Activated effector memory CD4-positive, alpha-beta T cell treated with anti-CD3 and anti-CD28 coated beads, Interleukin-2, amount 50 U/mL, for 16 hours (primary cell): Measurements from ENCODE around the gene DAGLA.
A peak's percentile ranks its signal among the peaks of the same experiment; 100 is the strongest.
"Not testable (repeated sequence)": the region's sequence is repeated elsewhere in the genome, so short reads cannot be mapped to it uniquely, and the experiment has no call there.

ENCODE experiments used
- DNase-seq: peaks from one replicate; pipeline ENCODE4 v3.0.0-alpha.2; 2020

DAGLA gene

DNA sequence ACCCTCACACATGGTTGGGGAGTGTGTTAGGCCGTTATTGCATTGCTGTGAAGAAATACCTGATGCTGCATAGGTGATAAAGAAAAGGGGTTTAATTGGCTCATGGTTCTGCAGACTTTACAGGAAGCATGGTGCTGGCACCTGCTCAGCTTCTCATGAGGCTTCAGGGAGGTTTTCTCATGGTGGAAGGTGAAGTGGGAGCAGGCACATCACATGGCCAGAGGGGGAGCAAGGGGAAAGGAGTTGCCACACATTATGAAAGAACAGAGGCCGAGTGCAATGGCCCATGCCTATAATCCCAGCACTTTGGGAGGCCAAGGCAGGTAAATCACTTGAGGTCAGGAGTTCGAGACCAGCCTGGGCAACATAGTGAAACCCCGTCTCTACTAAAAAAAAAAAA is 19.2 kb upstream of the DAGLA start:
- not testable (repeated sequence) for DNase-seq

DNA sequence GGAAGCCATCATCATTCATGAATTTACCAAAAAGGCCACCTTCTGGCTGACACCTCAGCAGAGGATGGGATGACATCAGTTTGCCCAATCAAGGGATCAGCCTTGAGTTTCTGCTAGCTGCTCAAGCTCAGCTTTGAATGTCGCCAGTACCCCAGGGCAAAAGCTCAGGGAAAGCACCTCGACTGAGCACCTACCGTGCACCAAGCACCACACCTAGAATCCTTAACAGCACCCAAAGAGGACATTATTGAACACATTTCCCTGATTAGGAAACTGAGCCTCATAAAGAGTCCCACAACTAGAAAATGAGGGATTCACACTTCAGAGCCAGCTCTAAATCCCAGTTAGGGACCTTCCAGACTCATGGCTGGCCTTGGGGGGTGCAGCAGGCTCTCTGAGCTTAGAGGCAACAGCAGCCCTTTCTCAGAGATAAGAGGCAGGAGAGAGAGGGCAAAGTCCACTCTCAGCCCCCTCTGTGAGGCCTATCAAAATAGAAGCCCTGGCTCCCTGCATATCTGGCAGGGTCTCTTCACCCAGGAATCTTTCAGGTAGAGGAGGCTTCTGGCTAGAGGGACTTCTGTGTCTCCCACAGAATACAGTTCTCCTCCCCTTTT is 13.4 kb upstream of the DAGLA start:
- no peak for DNase-seq

DNA sequence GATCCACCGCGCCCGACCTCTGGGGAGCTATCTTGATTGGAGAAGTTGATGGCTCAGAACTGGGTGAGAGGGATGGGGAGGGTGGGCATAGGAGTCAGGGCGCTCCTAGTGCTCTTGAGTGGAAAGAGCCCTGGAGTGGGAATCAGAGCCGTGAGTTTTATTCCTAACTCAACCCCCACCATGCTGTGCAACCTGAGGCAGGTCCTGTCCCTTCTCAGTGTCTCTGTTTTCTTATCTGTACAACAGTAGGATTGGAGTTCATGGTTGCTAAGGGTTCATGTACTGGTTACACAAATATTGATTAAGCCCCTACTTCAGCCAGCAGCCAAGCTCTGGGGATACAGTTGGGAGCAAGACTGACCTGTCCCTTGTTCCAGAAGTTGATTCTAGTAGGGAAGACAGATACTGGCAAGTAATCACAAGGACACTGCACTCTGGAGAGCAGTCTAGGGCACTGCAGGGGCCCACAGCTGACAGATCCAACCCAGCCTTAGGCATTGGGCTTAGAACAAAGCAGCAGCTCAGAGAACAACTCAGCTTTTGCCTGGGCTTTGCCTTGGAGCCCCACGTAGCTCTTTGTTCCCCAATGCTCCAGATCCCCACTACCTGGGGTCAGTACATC is 12.4 kb upstream of the DAGLA start:
- DNase-seq = no peak

DNA sequence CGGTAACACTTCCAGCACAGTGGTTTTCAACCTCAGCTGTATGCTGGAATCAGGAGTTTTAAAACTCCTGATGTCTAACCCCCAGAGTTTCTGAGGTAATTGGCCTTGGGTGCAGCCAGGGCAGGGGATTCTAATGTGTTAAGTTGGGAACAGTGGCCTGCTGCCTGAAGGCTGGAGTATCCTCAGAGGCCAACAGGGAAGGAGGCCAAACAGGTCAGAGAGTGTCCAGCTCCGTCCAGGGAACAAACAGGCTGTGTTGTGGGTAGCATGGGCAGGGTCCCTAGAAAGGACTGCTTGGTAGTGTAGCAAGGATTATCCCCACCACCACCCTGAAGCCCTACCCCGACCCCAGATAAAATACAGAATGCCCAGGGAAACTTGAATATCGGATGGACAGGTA is 10.8 kb upstream of the DAGLA start:
- no peak for DNase-seq

DNA sequence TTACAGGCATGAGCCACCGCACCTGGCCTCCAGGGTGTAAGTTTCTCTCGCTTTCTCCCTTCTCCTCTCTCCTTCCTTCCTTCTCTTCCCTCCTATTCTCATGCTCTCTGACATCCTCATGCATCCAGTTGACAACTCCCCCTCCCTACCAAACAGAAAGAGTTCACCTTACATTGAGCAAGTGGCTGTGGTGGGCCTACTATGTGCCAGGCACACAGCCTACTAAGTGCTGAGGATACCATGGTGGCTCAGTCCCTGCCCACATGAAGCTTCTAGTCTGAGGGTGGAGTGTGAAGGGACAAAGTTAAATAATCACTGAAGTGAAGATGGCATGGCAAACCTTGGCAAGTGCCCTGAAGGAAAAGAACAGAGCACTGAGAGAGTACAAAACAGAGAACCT is 9.6 kb upstream of the DAGLA start:
- DNase-seq = no peak

DNA sequence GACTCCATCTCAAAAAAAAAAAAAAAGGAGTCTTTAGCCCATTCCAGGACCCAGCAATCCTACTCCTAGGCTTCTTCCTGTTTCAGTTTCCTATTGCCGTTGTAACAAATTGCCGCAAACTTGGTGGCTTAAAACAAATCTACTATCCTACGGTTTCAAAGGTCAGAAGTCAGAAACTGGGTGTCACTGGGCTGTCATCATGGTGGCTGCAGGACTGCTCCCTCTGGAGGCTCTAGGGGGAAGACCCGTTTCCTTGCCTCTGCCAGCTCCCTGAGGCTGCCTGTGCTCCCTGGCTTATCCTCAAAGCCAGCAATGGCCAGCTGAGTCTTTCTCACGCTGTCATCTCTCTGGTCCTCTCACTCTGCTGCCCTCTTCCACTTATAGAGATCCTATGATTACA is 8.7 kb upstream of the DAGLA start:
- DNase-seq = no peak

DNA sequence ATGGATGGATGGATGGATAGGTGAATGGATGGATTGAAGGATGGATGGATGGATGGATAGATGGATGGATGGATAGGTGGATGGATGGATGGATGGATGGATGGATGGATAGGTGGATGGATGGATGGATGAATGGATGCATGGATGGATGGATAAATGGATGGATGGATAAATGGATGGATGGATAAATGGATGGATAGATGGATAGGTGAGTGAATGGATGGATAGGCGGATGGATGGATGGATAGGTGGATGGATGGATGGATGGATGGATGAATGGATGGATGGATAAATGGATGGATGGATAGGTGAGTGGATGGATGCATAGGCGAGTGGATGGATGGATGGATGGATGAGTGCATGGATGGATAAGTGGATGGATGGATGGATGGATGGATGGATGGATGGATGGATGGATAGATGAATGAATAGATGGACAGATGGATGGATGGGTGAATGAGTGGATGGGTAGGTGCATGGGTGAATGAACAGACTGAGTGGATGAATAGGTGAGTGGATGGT is 6.2 kb upstream of the DAGLA start:
- not testable (repeated sequence) for DNase-seq

DNA sequence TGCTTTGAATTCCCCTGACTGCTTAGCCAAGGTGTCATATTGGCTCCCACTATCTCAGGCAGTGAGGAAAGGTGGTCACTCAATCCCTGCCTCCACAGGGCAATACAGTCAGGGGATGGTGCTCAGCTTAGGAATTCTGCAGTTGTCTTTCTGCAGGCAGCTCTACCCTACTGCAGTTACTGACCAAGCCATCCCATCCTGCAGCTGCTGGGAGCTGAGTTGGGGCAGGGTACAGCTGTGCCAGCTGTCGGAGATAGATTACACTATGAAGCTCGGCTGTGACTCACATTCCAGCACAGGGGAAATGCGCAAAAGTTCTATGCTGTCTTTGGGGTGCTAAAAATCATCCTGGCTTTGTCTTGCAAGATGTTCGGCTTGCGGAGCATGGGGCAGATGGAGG is 4.4 kb upstream of the DAGLA start:
- no peak for DNase-seq

DNA sequence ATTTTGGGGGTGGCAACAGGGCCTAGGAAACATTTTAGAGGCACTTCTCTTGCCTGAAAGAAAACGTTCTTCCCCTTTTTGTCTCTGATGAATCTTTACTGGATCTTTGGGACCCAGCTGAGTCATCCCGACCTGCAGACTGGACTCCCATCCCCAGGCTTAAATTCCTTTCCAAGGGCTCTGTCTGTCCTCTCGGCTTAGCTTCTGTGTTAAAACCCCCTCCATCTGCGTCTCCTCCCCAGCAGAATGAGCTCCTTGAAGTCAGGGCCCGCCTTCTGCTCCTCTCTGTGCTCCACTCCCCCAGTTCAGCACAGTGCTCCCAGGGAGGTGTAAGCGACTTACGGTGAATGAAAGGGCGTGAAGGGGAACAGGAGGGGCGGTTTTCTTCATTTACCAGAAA is 895 bp upstream of the DAGLA start:
- no peak for DNase-seq

DNA sequence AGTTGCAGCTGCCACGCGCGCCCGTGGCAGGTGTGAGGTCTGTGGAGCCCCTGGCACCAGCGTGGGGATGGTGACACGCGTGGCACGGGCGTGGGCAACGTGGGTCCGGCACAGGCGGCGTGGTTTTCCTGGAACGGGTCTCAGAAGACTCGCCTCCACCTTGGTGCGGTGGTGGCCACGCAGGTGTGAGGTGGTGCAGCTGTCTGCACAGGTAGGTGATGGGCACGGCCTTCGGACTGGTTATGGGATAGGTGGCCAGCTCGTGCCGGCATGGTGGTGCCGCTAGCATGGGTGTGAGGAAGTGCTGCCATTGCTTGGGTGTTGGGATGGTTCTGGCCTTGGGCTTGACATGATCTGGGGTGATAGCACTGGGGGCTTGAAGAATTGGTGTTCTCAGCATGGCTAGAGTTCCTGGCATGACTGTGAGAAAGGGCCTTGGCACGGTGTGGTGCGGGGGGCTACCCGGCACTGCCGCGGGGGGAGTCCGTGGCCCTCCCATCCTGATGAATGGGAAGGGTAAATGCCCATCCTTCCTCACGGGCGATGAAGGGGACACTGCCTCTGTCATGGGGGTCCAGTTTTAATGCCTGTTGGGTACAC is 531 bp downstream of the DAGLA start:
- no peak for DNase-seq

DNA sequence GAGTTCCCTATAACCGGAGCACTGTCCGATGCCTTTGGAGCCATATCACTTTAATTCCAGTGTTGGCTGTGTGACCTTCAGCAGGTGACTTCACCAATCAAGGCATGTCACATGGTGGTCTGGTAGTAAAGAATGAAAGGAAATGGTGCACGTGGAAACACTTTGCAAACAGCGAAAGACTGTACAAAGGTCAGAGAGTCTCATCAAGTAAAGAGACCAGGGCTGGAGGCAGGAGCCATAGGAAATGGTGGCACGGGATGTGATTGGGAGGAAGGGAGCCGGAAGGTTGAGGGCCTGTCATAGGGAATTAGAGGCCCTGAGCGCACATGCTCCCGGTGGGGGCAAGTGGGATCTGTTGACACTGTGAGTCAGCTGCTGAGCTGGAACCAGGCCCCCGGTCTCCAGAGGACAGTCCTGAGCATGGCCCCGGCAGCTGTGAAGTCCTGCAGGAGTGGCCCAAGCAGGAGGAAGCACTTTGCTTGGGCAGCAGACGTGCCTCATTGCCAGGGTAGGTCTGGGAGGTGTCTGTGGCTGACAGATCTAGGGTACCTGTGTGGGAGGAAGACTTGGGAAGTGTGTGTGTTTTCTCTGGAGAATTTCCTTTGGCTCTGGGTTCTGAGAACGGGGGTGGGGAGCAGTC is 2.0 kb downstream of the DAGLA start:
- DNase-seq = no peak

DNA sequence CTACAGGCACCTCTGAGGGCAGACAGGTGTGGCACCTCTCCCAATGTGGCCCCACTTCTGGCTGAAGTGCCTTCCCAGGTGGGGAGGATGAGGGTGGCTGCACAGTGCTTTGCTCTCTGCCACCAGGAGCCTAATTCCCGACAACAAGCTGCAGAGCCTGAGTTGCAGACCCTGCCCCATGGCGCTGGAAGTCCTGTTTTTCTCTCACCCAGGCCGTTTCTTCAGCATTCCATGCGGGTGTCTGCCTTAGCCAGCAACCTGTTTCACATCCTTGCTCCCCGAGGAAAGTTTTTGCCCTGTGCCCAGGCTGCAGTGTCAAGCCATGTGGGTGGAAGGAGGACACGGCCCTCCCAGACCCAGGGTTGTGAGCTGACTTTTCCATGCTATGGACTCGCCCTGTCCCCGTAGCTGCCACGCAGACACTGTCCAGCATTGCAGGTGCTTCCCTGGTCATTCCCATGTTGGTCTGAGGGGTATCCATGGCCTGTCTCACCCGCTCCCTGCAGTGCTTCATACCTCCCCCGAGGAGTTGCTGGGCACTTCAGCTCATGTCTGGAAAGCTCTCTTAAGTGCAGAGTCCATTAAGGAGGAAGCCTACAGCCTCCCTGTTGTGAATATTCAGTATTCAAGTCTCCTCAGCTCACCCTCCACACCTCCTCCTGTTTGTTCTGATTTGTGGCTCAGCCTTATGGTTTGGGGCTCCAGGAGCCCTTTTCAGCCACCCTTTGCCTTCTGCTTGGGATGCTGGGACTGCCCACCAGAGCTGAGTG is 2.9 kb downstream of the DAGLA start:
- DNase-seq = no peak

DNA sequence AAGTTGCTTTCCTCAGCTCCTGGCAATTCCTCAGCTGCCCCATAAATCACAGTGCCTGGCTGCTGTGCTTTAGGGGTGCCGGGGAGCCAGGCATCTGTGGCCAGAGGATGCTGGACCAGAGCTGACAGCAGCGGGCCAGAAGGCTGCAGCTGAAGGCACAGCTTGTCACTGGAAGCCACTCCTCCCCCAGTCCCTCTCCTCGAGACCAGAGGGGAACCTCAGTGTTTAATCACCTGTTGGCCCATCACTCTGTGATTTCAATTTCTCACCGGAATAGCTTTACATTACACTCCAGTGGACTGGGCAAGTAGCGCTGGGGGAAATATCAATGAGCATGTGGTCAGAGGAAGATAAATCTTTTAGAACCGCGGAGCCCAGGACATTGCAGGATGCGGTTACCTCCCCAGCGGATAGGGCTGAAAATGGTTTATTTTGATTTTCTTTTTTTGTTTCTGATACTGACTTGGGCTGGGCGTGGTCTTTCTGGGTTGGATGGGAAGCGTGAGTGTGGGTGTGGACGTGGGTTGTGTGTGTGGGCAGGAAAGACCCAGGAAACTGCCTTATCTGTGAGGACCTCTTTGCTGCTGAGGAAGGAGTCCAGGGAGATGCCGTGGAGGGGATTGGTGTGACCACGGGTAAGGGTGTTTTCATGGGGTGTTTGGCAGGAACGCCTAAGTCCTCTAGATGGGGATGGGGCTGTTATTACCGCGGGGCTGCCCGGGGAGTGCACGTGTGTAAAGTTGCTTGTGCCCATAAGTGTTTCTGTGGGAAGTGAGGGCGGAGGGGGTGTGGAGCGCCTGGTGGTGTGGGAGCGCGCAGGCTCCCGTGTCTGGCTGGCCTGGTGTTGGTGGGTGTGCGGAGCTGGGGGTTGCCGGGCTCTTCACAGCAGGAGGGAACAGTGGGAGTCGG is 4.0 kb downstream of the DAGLA start:
- peak; percentile 76 for DNase-seq

DNA sequence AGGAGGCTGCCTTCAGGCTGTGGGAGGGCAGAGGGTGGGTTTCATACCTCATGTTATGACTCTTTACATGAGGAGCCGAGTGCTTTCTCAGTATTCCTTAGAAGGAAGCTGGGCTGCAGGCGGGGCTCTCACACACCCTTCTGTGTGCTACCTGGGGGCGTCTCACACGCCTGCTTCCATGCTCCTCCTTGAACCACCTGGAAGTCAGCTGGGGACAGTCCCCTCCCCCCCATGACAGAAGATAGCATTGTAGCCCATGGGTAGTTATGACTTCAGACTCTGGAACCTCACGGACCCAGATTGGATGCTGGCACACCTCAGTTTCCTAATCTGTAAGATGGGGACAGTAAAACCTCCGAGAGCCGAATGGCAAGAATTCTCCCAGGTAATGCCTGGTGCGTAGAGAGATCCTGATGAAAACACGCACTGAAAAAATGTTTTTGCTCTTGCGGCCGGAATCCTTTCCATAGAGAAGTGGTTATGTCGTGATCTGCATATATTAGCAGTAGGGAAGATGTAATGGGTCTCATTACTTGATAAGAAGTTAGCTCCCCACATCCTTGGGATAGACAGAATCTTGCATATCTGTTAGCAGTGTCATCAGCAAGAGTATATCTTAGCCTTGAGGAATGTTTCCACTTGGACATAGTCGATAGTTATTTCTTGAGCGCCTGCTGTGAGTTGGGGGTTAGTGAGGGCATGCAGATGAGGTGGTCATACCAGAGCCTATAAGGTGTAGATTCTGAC is 4.9 kb downstream of the DAGLA start:
- DNase-seq = no peak

DNA sequence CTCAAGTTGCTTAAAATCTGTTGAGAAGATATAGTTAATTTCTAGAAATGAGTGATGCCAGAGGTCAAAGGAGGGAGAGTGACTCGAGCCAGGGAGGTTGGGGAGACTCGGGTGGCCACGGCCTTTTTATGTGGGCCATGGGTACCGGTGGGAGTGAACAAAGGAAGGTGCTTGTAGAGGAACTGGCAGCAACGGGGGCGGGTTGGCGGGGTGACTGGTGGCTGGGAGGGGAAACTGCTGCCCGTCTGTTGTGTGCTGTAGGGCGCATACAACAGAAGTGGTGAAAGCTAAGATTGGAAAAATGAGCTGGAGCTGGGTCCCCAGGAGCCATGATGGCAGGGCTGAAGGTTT is 5.4 kb downstream of the DAGLA start:
- DNase-seq = no peak

DNA sequence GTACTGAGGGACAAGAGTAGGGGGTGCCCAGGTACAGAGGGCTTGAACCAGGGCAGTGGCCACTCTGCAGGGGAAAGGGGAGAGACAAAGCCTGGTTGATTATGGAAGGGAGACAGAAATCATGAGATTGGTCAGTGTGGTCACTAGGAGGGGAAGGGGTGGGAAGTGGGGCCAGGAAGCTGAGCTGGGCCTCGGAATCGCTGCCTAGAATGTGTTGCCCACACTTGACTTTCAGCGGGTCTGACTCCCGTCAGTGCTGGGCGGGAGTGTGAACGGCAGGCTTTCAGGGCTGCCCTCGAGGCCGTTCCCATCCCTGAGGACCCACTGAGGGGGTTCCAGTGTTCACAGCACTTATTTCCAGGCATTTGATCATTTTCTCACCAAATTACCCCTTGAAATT is 5.9 kb downstream of the DAGLA start:
- no peak for DNase-seq

DNA sequence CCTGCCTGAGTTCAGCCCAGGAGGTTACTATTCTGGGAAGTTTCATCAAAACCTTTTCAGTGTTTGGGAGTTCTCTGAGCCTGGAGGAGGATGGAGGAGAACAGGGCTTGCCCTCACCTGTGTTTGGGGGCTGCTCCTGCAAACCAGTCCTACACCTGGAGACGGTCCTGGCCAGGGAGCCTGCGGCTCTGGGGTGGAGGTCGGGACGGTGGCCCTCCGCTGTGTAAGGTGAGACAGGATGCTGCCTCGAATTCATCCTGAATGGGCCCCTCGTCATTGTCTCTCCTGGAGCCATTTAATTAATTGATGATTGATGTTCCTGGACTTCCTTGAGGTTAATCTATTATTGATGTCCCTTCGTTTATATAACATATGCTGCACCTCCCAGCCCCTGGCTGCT is 6.3 kb downstream of the DAGLA start:
- DNase-seq = no peak

DNA sequence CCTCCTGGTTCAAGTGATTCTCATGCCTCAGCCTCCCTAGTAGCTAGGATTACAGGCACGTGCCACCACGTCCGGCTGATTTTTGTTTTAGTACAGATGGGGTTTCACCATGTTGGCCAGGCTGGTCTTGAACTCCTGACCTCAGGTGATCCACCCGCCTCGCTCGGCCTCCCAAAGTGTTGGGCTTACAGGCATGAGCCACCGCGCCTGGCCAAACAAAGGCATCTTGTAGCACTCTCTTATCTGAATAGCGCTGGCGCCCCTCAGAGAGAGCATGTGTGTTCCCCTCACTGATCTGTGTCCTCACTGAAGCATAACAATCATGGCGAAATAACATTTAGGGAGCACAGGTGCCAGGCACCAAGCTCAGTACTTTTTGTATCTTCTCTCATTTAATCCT is 7.2 kb downstream of the DAGLA start:
- no peak for DNase-seq

DNA sequence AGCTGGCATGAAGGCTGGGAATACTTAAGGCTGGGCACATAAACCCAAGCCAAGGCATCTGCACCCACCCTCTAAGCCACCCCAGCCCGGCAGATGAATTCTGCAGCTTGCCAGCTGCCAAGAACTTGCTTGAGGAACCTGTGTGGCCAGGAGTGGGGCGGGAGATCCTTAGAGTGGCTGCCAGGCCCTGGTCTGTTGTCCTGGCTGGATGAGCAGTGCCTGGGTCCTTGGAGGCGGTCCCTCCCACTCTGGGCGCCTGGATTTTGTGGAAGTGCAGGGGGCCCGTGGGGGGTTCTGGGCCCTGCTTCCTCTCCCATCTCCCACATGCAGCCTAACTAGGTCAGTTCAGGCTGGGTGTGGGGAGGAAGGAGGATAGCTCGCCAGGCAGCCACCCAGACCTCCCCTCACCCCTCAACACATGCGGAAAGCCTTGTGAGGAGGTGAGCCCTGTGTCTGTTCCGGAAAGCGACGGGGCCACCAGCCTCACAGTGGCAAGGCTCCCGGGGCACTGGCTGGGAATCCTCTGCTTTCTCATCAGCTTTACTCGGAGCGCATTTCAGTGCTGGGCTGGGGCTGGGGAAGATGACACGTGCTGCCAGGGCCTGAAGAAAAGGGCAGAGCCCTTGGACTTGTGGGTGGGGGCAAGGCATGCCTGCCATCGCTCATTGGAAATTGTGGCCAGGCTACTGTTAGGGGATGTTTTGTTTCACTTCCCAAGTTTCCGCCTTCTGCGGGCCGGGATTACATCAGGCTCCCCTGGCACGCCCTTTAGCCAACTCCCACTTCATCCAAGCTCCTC is 8.4 kb downstream of the DAGLA start:
- DNase-seq = no peak

DNA sequence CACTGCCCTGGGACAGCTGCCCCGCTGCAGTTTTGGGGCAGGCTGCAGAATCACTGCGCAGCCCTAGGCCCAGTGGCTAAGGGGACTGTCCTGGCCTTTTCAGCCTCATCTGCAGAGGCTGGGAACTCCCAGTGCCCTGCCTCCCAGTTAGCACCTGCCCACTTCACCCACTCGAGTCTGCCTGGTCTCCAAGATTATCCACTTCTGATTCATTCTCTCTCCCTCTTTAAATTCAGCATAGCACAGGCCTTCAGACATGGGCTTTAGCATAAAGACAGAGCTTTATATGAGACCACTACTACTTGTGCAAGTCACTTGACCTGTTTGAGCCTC is 8.9 kb downstream of the DAGLA start:
- no peak for DNase-seq
